WTC11 (cell line): ENCODE results near the gene RSRP1.

Source experiments
- CTCF ChIP-seq: fragments of 200-600 bp; IDR thresholded peaks from 2 replicates; pipeline ENCODE4 v1.8.0; 2022; ENCODE audit warnings: antibody characterized with exemption
- HMGA2 ChIP-seq: fragments of 250-450 bp; sonication (Bioruptor Pico); IDR thresholded peaks from 2 replicates; pipeline ENCODE4 v1.4.0; 2021; ENCODE audit warnings: mild to moderate bottlenecking, moderate library complexity

- TF ChIP-seq CTCF (no peak), HMGA2 (CRISPR knock-in tag) (no peak)
Measured at GRCh38 chr1:25217598-25218232, 29.5 kb downstream of the RSRP1 start.
